LNCAP (cell line): ENCODE data around the gene FOS.

Experiments used
- CTCF ChIP-seq: fragments of 450-650 bp; IDR thresholded peaks from 2 replicates; pipeline ENCODE4 v1.5.1; 2017; ENCODE audit warnings: mild to moderate bottlenecking

The FOS gene

DNA sequence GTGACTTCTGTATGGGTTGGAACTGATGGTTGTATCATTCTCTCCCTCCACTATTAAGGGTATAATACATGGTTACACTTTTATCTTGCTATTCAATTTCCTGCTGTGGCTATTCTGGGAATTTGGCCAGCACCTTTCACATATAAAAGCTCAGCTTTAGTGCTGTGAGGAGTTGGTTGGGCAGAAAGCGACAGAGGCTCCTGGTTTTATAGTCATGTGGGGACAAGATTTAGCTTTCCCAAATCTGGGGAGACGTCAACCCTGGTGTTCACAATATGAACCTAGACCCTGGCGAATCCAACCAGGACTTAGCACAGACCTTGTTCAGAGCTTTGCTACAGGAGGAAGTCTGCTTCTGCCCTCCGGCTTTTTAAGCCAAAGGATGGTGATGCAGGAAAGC, 36.5 kb downstream of the FOS start:
- TF ChIP-seq CTCF: no peak

- no peak for TF ChIP-seq CTCF
Measured at GRCh38 chr14:75317148-75317547, 38.5 kb downstream of the FOS start.

- TF ChIP-seq CTCF: no peak
Measured at GRCh38 chr14:75318353-75318752, 39.7 kb downstream of the FOS start.

DNA sequence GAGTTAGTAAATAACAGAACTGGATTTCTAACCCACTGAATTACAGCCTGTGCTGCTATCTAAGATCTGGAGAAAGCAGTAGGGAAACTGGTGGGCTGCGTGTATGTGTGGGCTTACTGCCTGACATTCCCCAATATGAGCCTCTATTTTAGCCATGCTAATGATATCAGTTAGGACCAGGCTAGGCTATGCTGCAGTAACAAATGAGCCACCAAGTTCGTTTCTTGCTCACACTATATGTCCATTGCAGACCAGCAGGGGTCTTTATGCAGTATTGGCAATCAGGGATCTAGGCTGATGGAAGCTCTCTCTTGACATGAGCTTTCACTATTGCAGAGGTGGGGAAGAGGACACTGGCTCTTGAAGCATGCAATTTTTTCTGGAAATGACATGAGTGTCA, 40.4 kb downstream of the FOS start:
- no peak for TF ChIP-seq CTCF

GRCh38 chr14:75320196-75320595, 41.6 kb downstream of the FOS start:
- TF ChIP-seq CTCF: no peak

- TF ChIP-seq CTCF: no peak
Measured at GRCh38 chr14:75322746-75323145, 44.1 kb downstream of the FOS start.

DNA sequence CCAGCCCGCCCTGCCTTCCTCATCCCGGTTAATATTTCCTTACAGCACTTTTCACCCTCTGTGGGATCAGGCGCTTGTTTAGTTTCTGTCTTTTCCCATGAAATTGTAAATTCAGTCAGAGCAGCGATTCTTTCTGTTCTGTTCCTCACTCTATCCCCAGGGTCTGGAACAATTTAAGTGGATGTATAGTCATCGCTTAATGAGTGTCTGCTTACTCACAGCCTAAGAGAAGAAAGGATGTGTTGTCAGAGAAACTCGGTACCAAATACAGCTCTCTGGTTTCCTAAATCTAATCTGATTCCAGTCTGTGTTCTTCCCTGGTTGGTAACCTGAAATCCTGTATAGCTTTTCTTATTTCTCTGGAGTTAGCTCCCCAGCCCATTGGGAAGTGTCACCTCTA, 44.9 kb downstream of the FOS start:
- no peak for TF ChIP-seq CTCF

- TF ChIP-seq CTCF: no peak
Measured at GRCh38 chr14:75328558-75329155, 50.0 kb downstream of the FOS start.
